Measurements from ENCODE around the gene MGA.

The MGA gene

DNA sequence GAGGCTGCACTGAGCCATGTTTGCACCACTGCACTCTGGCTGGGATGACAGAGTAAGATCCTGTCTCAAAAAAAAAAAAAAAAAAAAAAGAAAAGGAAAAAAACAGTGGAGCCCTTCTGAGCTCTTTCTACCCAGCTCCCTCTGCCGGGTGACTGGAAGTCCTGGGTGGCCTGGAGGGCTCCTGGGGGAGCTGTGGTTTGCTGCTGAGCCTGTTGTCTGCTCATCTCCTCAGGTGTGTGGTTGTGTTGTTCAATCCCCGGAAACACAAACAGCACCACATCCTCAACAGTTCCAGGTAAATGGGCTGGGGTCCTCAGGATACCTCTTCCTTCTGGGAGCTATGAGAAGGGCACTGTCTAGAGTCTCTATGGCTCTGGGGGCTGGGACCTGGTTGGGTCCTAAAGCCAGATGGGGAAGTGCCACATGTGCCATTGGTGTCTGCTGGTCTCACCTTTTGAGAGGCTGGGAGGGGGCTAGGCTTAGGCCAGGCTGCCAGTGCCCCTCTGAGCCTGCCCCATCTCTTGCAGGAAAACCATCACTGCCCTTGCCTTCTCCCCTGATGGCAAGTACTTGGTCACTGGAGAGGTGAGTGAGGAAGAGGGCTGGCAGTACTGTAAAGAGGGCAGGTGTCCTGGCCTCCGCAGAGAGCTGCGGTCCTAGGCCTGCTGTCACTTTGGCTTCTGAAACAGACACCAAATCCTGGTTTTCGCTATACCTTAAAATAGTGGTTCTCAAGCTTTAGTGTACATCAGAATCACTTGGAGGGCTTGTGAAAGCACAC, 150.6 kb downstream of the MGA start:
- no peak for DNase-seq

DNA sequence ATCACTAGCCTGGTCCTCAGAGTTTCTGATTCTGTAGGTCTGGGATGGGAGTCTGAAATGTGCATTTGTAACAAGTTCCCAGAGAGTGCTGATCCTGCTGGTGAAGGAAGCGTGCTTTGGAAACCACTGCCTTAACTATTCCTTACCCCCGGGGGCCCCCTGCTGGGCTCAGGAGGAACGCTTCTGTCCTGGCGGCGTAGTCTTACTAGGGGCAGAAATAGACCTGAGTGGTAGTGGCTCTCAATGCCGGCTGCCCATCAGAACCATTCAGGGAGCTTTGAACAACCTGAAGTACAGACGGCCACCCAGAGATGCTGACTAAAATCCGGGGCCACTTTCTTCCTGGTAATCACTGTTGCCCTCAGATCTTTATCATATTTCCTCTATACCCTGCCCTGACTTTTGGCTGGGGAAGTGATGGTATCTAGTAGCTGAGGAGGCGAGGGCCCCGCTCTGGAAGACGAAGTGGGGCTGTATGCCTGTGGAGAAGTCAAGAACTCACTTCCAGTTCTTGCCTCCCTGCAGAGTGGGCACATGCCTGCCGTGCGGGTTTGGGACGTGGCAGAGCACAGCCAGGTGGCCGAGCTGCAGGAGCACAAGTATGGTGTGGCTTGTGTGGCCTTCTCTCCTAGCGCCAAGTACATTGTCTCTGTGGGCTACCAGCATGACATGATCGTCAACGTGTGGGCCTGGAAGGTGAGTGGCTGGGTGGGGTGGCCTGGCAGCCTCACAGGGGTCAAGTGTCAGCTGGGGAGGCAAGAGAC, 151.4 kb downstream of the MGA start:
- peak; percentile 69 for DNase-seq

DNA sequence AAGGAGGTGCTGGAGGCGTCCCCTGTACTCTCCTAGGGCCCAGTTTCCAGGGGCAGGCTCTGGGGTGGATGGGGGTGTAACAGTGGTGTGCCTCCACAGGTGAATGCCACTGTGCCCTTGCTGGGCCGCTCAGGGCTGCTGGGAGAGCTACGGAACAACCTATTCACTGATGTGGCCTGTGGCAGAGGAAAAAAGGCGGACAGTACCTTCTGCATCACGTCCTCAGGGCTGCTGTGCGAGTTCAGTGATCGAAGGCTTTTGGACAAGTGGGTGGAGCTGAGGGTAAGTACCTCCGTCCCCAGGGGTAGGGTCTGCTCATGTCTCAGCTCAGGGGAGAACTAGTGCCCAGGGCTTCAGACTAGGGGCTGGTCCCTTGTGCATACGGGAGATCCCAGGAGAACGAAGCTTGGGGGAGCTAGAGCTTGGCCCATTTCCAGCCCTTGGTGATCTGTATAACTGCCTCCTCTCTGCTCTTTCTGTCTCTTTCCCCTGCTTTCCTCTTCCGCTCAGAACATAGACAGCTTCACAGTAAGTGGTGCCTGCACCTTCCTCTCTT, 152.7 kb downstream of the MGA start:
- no peak for DNase-seq

DNA sequence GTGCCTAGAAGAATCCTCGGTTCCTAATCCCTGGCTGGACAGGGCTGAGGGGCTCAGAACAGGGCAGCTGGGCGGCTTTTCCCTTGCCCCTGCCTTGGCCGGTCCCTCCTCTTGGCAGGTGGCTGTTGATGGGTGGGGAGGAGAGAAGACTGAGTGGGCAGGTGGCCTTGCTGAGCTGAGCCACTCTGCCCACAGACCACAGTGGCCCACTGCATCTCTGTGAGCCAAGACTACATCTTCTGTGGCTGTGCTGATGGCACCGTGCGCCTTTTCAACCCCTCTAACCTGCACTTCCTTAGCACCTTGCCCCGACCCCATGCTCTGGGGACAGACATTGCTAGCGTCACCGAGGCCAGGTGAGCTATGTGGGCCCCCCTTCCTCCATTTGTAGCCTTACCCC, 153.2 kb downstream of the MGA start:
- DNase-seq = no peak

DNA sequence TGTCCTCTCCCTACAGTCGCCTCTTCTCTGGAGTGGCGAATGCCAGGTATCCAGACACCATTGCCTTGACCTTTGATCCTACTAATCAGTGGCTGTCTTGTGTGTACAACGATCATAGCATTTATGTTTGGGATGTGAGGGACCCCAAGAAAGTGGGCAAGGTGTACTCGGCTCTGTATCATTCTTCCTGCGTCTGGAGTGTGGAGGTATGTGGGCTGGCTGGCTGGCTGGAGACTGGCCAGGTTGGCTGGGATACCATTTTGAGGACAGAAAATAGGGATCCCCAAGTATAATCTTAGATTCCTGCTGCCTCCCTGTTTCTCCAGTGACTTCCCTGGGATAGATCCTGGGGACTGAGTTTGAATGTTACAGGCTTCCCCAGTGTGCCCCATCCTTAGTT, 154.3 kb downstream of the MGA start:
- DNase-seq = no peak

DNA sequence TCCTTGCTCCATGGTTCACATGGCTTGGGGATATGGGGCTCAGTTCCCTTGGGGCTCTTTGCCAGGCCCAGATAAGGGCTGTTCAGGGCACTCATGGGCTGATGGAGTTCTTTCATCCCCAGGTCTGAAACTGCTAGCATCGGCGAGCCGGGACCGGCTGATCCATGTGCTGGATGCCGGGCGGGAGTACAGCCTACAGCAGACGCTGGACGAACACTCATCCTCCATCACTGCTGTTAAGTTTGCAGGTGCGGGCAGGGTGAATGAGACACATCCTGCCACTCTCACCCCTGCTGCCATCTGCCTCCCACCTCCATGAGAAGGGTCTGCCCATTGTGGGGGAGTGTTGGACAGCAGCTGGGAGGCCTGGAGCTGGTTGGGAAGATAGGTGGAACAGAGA, 156.6 kb downstream of the MGA start:
- DNase-seq = no peak

DNA sequence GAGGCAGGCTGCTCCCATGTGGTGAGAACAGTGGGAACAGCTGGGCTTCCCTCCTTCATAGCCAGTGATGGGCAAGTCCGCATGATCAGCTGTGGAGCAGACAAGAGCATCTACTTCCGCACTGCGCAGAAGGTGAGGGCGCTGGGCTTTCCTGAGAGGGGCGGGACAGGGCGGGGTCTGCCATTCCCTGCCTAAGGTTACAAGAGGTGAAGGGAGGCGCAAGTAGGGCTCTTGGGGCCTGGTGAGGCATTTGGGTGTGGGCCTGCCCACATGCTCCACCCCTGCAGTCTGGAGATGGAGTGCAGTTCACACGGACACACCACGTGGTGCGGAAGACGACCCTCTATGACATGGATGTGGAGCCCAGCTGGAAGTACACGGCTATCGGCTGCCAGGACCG, 157.1 kb downstream of the MGA start:
- no peak for DNase-seq

DNA sequence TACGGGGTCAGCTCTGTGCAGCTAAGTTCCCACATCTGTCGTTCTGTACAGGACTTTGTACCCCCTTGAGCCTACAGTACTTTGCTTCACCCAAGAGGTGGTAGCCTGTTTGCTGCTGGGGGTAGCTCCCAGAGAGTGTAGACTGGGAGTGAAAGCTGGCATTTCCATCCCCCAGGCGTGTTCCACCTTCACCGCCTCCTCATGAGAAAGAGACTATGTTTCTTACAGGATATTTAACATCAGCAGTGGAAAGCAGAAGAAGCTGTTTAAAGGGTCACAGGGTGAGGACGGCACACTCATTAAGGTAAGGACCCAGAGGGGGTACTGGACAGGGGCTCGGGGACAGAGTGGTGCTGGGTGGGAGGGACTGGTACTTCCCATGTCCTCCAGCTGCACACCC, 157.6 kb downstream of the MGA start:
- no peak for DNase-seq

DNA sequence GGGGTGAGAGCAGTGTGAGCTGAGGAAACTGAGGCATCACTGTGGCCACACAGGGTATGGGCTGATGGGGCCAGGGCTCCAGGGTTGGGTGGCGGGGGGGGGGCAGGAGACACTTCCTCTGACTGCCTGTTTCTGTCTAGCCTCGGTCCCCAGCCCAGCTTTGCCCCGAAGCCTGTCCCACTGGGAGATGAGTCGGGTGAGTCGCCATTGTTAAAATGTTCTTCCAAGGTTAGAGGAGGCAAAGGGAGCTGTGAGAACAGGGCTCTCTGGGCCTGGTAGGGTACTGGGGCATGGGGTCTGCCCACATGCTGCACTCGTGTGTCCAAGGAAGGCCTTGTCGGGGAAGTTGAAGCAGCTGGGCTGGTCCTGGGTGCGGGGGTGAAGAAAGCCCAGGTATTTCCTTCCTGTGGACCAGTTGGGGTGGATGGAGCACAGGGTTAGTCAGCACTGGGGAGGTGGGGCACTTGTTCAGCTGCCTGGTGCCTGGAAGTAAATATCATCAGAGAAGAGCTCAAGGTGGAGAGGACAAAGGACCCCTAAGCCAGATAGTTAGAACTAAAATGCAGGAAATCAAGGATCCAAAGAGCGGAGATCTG, 159.3 kb downstream of the MGA start:
- no peak for DNase-seq

DNA sequence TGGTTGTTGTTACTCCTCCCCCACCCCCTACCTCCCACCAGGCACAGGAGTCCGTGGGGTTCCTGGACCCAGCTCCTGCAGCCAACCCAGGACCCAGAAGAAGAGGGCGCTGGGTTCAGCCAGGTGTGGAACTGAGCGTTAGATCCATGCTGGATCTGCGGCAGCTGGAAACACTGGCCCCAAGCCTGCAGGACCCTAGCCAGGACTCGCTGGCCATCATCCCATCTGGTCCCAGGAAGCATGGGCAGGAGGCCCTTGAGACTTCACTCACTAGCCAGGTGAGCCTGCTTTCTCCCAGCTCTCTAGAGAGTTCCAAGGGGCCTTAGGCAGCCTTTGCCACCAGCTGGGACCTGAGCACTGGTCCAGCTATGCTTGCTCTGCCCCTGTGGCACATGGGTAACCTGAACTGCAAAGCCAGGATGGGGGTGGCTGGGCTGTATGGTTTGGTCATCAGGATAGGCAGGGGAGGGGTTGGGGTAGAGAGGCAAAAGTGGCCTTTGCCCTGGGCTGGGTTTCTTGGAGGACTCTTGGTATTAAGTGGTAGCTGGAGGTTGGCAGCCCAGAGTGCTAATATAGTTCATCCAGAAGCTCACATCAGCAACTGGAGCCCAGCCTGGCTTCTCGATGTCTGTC, 160.7 kb downstream of the MGA start:
- DNase-seq = no peak

DNA sequence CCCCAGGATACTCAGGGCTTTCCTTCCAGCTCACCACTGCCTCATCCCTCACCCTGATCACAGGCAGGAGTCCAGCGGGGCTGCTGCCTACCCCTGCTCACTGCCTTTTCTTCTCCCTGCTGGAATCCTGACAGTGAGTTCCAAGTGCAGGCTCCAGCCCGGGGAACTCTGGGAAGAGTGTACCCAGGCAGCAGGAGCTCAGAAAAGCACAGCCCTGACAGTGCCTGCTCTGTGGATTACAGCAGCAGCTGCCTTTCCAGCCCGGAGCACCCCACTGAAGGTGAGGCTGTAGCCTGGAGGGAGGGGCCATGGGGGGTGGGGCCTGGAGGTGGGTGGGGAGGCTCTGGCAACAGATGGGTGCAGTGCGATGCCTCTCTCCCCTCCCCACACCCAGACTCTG, 161.6 kb downstream of the MGA start:
- peak; percentile 18 for DNase-seq

DNA sequence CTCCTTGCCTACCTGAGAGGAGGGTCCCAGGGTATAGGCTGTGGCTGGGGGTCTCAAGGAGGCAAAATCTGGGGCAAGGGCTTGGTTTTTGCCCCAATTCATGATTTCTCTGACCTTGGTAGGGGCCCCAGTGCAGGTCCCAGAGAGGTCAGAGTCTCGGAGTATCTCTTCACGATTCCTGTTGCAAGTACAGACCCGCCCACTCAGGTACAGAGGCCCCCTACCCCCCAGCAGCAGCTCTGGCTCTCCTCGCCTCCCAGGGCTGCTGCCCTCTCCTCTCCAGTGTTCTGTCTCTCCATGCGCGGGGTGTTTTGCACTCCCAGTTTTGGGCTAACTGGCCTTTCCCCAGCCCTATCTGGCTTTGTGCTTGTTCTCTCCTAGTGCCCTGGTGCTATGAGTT, 162.3 kb downstream of the MGA start:
- DNase-seq = no peak
